Naive B cell (primary cell): Measurements from ENCODE around the gene TSFM. TPM values are rescaled to one million over a fixed set of nuclear protein-coding genes. Genes with fewer than 3 reads are reported as not detected.

Source experiments
- ATAC-seq, 2 donors: fragments of 150-1000 bp; cut with Tn5 transposase; 2 replicates each; pipeline ENCODE4 v1.10.0; 2021; ENCODE audit warnings: low read depth in 2 of 2, mild to moderate bottlenecking in 2 of 2, moderate library complexity in 2 of 2
- DNase-seq: peaks from one replicate; pipeline ENCODE4 v3.0.0; 2022
- H3K27ac Mint-ChIP-seq, 6 donors: one replicate each; pipeline ENCODE4 v1.8.0; 2020 to 2022; ENCODE audit warnings: mild to moderate bottlenecking in 6 of 6, mixed read lengths in 6 of 6, moderate library complexity in 5 of 6, inconsistent platforms in 2 of 6
- H3K27me3 Mint-ChIP-seq, 3 donors: one replicate each; pipeline ENCODE4 v1.8.0; 2021 to 2022; ENCODE audit warnings: mixed read lengths in 3 of 3, mild to moderate bottlenecking in 1 of 3
- H3K36me3 Mint-ChIP-seq, 2 donors: one replicate each; pipeline ENCODE4 v1.8.0; 2020 to 2022; ENCODE audit warnings: mixed read lengths in 2 of 2, inconsistent platforms in 1 of 2, mild to moderate bottlenecking in 1 of 2
- H3K4me1 Mint-ChIP-seq, 3 donors: one replicate each; pipeline ENCODE4 v1.8.0; 2020 to 2022; ENCODE audit warnings: mixed read lengths in 3 of 3, inconsistent platforms in 1 of 3, mild to moderate bottlenecking in 1 of 3, moderate library complexity in 1 of 3
- H3K4me3 Mint-ChIP-seq, 8 donors: one replicate each; pipeline ENCODE4 v1.8.0; 2020 to 2022; ENCODE audit warnings: mild to moderate bottlenecking in 8 of 8, mixed read lengths in 8 of 8, moderate library complexity in 8 of 8, inconsistent platforms in 2 of 8
- H3K9me3 Mint-ChIP-seq, 7 donors: one replicate each; pipeline ENCODE4 v1.8.0; 2020 to 2022; ENCODE audit warnings: mixed read lengths in 7 of 7, mild to moderate bottlenecking in 5 of 7, inconsistent platforms in 2 of 7, moderate library complexity in 1 of 7
- polyA plus RNA-seq, 6 donors: library from polyadenylated mRNA; unstranded; fragments of 300-500 nt; fragmentation: Illumina TruSeq; gene quantifications; one replicate each; pipeline ENCODE4 v1.2.3, GENCODE V29; 2021; ENCODE audit warnings: low read depth in 6 of 6

The TSFM gene
- polyA plus RNA-seq, 6 donors from 2014 or later, result 19.3 to 32.4 (median 27.7) TPM

- H3K9me3 Mint-ChIP-seq, result no peaks in the 10 kb centered on the region
- peaks cover 48 to 58% (median 50%) of the 10 kb centered on the region in 3 donors for H3K4me1 Mint-ChIP-seq
- no peaks in the 10 kb centered on the region for H3K36me3 Mint-ChIP-seq
- H3K4me3 Mint-ChIP-seq, result peak within 1 kb of the TSS; percentile 85 to 98 (median 94)
- DNase-seq, result peak; percentile 99
- H3K27me3 Mint-ChIP-seq, result no peaks in the 10 kb centered on the region
- peak within 1 kb of the TSS; percentile 83 to 99 (median 96) for H3K27ac Mint-ChIP-seq
- peak; percentile 75 to 77 for ATAC-seq
These were observed 30.6 kb upstream of the TSFM start, which contains the start of gene CDK4 for GRCh38 chr12:57751788-57752667. Gene CDK4, minus strand, starts transcription at chr12:57752310. Its CDS starts 593 bp downstream, at chr12:57751717.

GRCh38 chr12:57752668-57753000 lies 30.0 kb upstream of the TSFM start:
- no peaks in the 10 kb centered on the region for H3K36me3 Mint-ChIP-seq
- no peaks in the 10 kb centered on the region for H3K9me3 Mint-ChIP-seq
- H3K27ac Mint-ChIP-seq, result peak overlapping the region; percentile 83 to 99 (median 96)
- H3K27me3 Mint-ChIP-seq, result no peaks in the 10 kb centered on the region
- peak overlapping the region; percentile 85 to 98 (median 94) for H3K4me3 Mint-ChIP-seq
- no peak for DNase-seq
- peaks cover 45 to 63% (median 53%) of the 10 kb centered on the region in 3 donors for H3K4me1 Mint-ChIP-seq
- ATAC-seq, result no peak

- DNase-seq, result no peak
- ATAC-seq, result no peak
- Mint-ChIP-seq H3K9me3 (no peaks in the 10 kb centered on the region), H3K4me1 (peaks cover 51 to 72% (median 59%) of the 10 kb centered on the region in 3 donors), H3K4me3 (peak overlapping the region; percentile 84 to 97 (median 92)), H3K27me3 (no peaks in the 10 kb centered on the region), H3K27ac (peak overlapping the region; percentile 83 to 99 (median 96)), H3K36me3 (peaks cover 0 to 7% of the 10 kb centered on the region in 2 donors)
These were observed 28.7 kb upstream of the TSFM start for GRCh38 chr12:57753756-57754337.

GRCh38 chr12:57754411-57755193 lies 28.0 kb upstream of the TSFM start, which contains the start of gene MARCHF9:
Gene MARCHF9, plus strand, starts transcription at chr12:57755103. Its CDS starts 426 bp downstream, at chr12:57755529.
- H3K9me3 Mint-ChIP-seq, result no peaks in the 10 kb centered on the region
- peak; percentile 17 to 20 for ATAC-seq

GRCh38 chr12:57755194-57755453 lies 27.5 kb upstream of the TSFM start:
- Mint-ChIP-seq H3K4me1 (peaks cover 62 to 83% (median 70%) of the 10 kb centered on the region in 3 donors), H3K27ac (peak overlapping the region in 1 of 6 donors; percentile 91), H3K27me3 (no peaks in the 10 kb centered on the region), H3K4me3 (peak overlapping the region in 3 of 8 donors; percentile 84 to 85 (median 85)), H3K36me3 (peaks cover 7 to 8% of the 10 kb centered on the region in 2 donors), H3K9me3 (no peaks in the 10 kb centered on the region)
- DNase-seq (no peak), ATAC-seq (no peak)

More at GRCh38 chr12:57754411-57755193, 28.0 kb upstream of the TSFM start, which contains the start of gene MARCHF9:
- H3K27ac Mint-ChIP-seq, result peak within 1 kb of the TSS; percentile 91 to 99 (median 97)
- H3K27me3 Mint-ChIP-seq, result no peaks in the 10 kb centered on the region
- peaks cover 56 to 79% (median 66%) of the 10 kb centered on the region in 3 donors for H3K4me1 Mint-ChIP-seq
- peaks cover 4 to 7% of the 10 kb centered on the region in 2 donors for H3K36me3 Mint-ChIP-seq
- peak within 1 kb of the TSS; percentile 85 to 97 (median 94) for H3K4me3 Mint-ChIP-seq
- peak; percentile 73 for DNase-seq

- no peaks in the 10 kb centered on the region for H3K27me3 Mint-ChIP-seq
- no peaks in the 10 kb centered on the region for H3K9me3 Mint-ChIP-seq
- peak overlapping the region; percentile 83 to 96 (median 92) for H3K4me3 Mint-ChIP-seq
- ATAC-seq (peak; percentile 24 to 28), DNase-seq (peak; percentile 67)
- H3K27ac Mint-ChIP-seq, result peak overlapping the region; percentile 66 to 98 (median 95)
- peaks cover 7 to 8% of the 10 kb centered on the region in 2 donors for H3K36me3 Mint-ChIP-seq
- H3K4me1 Mint-ChIP-seq, result peaks cover 63 to 81% (median 74%) of the 10 kb centered on the region in 3 donors
These were observed 26.9 kb upstream of the TSFM start for GRCh38 chr12:57755454-57756372.

- Mint-ChIP-seq H3K4me1 (peaks cover 64 to 76% (median 74%) of the 10 kb centered on the region in 3 donors), H3K9me3 (no peaks in the 10 kb centered on the region), H3K27me3 (no peaks in the 10 kb centered on the region), H3K27ac (peak overlapping the region; percentile 66 to 98 (median 95)), H3K36me3 (peaks cover 7 to 8% of the 10 kb centered on the region in 2 donors), H3K4me3 (peak overlapping the region; percentile 83 to 96 (median 92))
- ATAC-seq (peak; percentile 18 to 20), DNase-seq (peak; percentile 60)
These were observed 25.9 kb upstream of the TSFM start for GRCh38 chr12:57756406-57757341.

- no peaks in the 10 kb centered on the region for H3K27me3 Mint-ChIP-seq
- ATAC-seq, result no peak
- peaks cover 61 to 66% (median 65%) of the 10 kb centered on the region in 3 donors for H3K4me1 Mint-ChIP-seq
- no peaks in the 10 kb centered on the region for H3K9me3 Mint-ChIP-seq
- H3K4me3 Mint-ChIP-seq, result peak overlapping the region in 3 of 8 donors; percentile 30 to 55 (median 46)
- H3K36me3 Mint-ChIP-seq, result peaks cover 7 to 8% of the 10 kb centered on the region in 2 donors
- peak overlapping the region in 1 of 6 donors; percentile 83 for H3K27ac Mint-ChIP-seq
- DNase-seq, result no peak
These were observed 24.8 kb upstream of the TSFM start for GRCh38 chr12:57757771-57758170.

GRCh38 chr12:57758552-57759359 lies 23.8 kb upstream of the TSFM start:
- H3K27me3 Mint-ChIP-seq, result no peaks in the 10 kb centered on the region
- DNase-seq (no peak), ATAC-seq (no peak)
- H3K4me1 Mint-ChIP-seq, result peaks cover 53 to 64% (median 59%) of the 10 kb centered on the region in 3 donors
- H3K4me3 Mint-ChIP-seq, result peak overlapping the region in 4 of 8 donors; percentile 44 to 74 (median 52)
- H3K9me3 Mint-ChIP-seq, result no peaks in the 10 kb centered on the region
- H3K27ac Mint-ChIP-seq, result peak overlapping the region in 2 of 6 donors; percentile 49 to 74
- H3K36me3 Mint-ChIP-seq, result peaks cover 7 to 8% of the 10 kb centered on the region in 2 donors

GRCh38 chr12:57759360-57759980 lies 23.1 kb upstream of the TSFM start:
- Mint-ChIP-seq H3K4me3 (peak overlapping the region in 3 of 8 donors; percentile 16 to 74 (median 45)), H3K4me1 (peaks cover 50 to 62% (median 59%) of the 10 kb centered on the region in 3 donors), H3K27ac (peak overlapping the region in 4 of 6 donors; percentile 49 to 76 (median 70)), H3K27me3 (peaks cover 0 to 6% (median 5%) of the 10 kb centered on the region in 3 donors), H3K9me3 (no peaks in the 10 kb centered on the region), H3K36me3 (peaks cover 7 to 8% of the 10 kb centered on the region in 2 donors)
- DNase-seq, result no peak
- ATAC-seq, result peak in 1 of 2 donors; percentile 11
